ENCODE measurements around the gene FHIT.
"Not testable (repeated sequence)": the region's sequence is repeated elsewhere in the genome, so short reads cannot be mapped to it uniquely, and the experiment has no call there.

Gene FHIT

GRCh38 chr3:60708191-60708975 is 542.9 kb downstream of the FHIT start:
- DNase-seq (ENCODE audit: low read depth, low spot score): no peak

- DNase-seq (ENCODE audit: low read depth, low spot score): no peak
Observed at GRCh38 chr3:60707452-60708020, 543.7 kb downstream of the FHIT start.

GRCh38 chr3:60703956-60704736 is 547.1 kb downstream of the FHIT start:
- DNase-seq (ENCODE audit: low read depth, low spot score): no peak

GRCh38 chr3:60703008-60703407 is 548.2 kb downstream of the FHIT start:
- DNase-seq (ENCODE audit: low read depth, low spot score): no peak

- no peak for DNase-seq (ENCODE audit: low read depth, low spot score)
Observed at GRCh38 chr3:60698117-60698516, 553.1 kb downstream of the FHIT start.

GRCh38 chr3:60697132-60697531 is 554.1 kb downstream of the FHIT start:
- DNase-seq (ENCODE audit: low read depth, low spot score): no peak

GRCh38 chr3:60696428-60697125 is 554.7 kb downstream of the FHIT start:
- no peak for DNase-seq (ENCODE audit: low read depth, low spot score)

- no peak for DNase-seq (ENCODE audit: low read depth, low spot score)
Observed at GRCh38 chr3:60675424-60675823, 575.8 kb downstream of the FHIT start.

- DNase-seq (ENCODE audit: low read depth, low spot score): no peak
Observed at GRCh38 chr3:60674870-60675269, 576.4 kb downstream of the FHIT start.

- no peak for DNase-seq (ENCODE audit: low read depth, low spot score)
Observed at GRCh38 chr3:60673123-60673522, 578.1 kb downstream of the FHIT start.

- not testable (repeated sequence) for DNase-seq (ENCODE audit: low read depth, low spot score)
Observed at GRCh38 chr3:60672337-60672736, 578.9 kb downstream of the FHIT start.

- no peak for DNase-seq (ENCODE audit: low read depth, low spot score)
Observed at GRCh38 chr3:60669636-60670035, 581.6 kb downstream of the FHIT start.

GRCh38 chr3:60660026-60660425 is 591.2 kb downstream of the FHIT start:
- DNase-seq (ENCODE audit: low read depth, low spot score): no peak

GRCh38 chr3:60659098-60659497 is 592.2 kb downstream of the FHIT start:
- DNase-seq (ENCODE audit: low read depth, low spot score): no peak

GRCh38 chr3:60657972-60658371 is 593.3 kb downstream of the FHIT start:
- no peak for DNase-seq (ENCODE audit: low read depth, low spot score)

GRCh38 chr3:60652829-60653228 is 598.4 kb downstream of the FHIT start:
- DNase-seq (ENCODE audit: low read depth, low spot score): no peak

- DNase-seq (ENCODE audit: low read depth, low spot score): no peak
Observed at GRCh38 chr3:60651799-60652198, 599.5 kb downstream of the FHIT start.

GRCh38 chr3:60650171-60650570 is 601.1 kb downstream of the FHIT start:
- DNase-seq (ENCODE audit: low read depth, low spot score): no peak

- no peak for DNase-seq (ENCODE audit: low read depth, low spot score)
Observed at GRCh38 chr3:60645801-60646200, 605.5 kb downstream of the FHIT start.

- no peak for DNase-seq (ENCODE audit: low read depth, low spot score)
Observed at GRCh38 chr3:60643831-60644230, 607.4 kb downstream of the FHIT start.

- no peak for DNase-seq (ENCODE audit: low read depth, low spot score)
Observed at GRCh38 chr3:60641354-60641753, 609.9 kb downstream of the FHIT start.

GRCh38 chr3:60636846-60637245 is 614.4 kb downstream of the FHIT start:
- DNase-seq (ENCODE audit: low read depth, low spot score): no peak

Data from activated CD4-positive, CD25-positive, alpha-beta regulatory T cell treated with anti-CD3 and anti-CD28 coated beads, Interleukin-2, amount 50 U/mL, for 16 hours (primary cell).